Measurements from ENCODE around the gene ZNF814.
"Not testable (repeated sequence)": the region's sequence is repeated elsewhere in the genome, so short reads cannot be mapped to it uniquely, and the experiment has no call there.

ZNF814 gene

DNA sequence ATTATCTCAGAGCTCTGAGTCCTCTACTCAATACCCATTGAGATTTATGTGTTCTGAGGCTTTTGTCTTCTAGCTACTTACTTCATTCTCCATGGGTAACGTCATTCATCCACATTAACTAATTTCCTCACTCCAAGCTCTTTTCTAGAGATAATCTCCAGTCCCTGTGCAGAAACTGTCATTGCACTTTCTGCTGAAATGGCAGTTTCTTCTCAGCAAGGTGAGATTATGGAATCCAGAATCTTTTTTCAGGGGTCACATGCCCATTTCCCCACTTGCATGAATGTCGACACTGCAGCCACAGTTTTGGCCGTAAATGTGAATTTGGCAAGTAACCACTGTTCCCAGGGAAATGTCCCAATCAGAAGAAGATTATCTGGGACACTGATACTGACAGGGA, 26.5 kb downstream of the ZNF814 start:
- not testable (repeated sequence) for DNase-seq (ENCODE audit: low spot score)

DNA sequence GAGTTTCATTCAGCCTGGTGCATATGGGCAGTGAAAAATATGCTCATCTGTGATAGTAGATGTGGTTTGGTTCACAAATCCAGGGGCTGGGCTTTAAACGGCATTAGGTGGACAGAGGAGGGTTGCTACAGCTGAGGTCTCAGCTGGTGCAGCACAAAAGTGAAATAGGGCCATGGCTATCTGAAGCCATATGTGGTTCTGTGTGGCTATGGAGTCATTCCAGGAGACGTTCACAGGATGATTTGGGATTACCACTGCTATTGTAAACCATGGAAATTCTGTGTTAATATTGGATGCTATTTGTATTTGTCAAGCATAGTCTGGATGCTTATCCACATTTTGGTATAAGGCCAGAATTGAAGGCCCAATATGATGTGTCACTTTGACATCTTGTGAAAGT, 34.7 kb downstream of the ZNF814 start:
- not testable (repeated sequence) for DNase-seq (ENCODE audit: low spot score)

DNA sequence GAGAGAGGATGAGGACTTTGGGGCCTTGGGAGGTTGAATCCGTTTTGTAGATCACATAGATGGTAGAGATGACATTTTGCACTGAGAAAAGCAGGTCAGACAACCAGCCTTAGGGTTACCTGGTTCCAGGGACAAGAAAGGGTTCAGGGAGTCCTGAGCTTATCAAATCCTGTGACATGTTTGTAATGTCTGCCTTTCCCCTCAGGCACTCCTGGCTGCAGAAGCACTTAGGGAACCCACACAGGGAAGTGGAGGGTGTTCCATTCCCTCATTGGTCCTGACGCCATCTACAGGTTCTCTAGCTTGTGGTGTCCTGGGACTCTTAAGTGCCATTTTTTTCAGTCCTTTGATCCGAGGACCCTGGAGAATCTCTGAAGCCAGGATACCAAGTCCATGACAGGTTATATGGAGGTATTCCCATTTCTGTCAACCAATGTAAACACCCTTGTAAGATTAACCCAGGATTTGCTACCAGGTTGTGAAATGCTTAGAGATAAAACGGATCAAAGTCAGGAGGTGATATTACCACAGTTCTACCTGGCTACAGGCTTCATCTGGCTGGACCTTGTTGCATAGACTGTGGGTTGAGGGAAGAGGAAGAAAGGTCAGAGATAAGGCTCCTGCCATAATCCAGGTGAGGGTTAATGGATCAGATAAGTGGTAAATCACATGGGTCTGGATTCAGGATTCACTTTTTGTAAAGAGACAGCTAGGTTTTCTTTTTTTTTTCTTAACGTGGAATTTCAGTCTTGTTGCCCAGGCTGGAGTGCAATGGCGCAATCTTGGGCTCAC, 36.8 kb downstream of the ZNF814 start:
- not testable (repeated sequence) for DNase-seq (ENCODE audit: low spot score)

DNA sequence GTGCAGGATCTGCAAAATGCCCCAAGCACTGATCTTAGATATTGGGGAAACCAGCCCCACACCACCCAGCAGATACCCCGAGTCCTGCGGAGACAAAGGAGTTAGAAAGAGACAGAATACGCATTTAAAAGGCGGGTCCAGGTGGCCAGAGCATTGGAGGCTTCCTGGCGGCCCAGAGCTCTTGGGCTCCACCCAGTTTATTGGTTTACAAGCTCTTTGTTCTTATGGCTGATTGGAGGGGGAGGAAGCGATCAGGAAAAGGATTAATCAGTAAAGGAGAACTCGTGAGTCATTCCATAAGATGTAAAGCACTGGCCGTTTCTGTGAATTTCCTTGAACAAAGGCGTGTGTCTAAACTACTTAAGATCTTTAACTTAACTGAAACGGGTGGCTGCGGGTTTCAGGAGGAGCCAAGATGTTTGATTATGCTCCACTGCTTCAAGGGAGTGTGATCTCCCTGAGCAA, 38.3 kb downstream of the ZNF814 start:
- DNase-seq (ENCODE audit: low spot score): no peak

DNA sequence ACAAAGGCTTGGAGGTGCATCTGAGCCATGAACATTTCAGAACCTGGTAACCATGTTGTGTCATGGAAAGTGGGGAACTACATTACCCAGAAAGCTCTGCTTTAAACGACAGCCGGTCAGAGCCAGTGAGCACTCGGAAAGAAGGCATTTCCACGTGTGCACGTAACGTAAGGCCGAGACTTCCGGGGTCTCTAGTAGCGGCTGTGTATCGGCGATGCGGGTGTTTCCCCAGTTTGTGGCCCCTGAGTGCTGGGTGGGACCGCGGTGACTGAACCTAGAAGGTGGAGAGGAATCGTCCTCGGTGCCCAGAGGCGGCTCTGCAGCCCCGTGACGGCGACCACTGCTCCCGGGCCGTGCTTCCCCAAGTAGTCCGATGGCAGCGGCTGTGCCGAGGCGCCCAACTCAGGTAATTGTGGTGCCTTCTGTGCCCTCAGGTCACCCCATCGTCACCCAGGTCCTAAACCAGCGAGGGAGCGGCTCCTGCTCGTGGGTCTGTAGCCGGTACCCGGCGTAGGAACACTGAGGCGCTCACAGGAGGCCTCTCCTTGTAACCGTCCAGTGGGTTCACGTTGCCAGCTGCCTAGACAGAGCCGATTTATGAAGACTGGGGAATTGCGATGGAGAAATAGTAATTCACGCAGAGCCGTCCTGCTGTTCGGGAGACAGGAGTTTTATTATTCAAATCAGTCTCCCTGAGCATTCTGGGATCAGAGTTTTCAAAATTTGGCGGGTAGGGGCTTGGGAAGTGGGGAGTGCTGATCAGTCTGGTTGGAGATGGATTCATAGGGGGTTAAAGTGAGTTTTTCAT, 39.0 kb downstream of the ZNF814 start, which contains the start of gene ZNF587:
Gene ZNF587, plus strand, starts transcription at position 194 of the 808 bp plus-strand sequence. Its CDS starts 180 bp downstream, at position 374.
- DNase-seq (ENCODE audit: low spot score): peak; percentile 82

DNA sequence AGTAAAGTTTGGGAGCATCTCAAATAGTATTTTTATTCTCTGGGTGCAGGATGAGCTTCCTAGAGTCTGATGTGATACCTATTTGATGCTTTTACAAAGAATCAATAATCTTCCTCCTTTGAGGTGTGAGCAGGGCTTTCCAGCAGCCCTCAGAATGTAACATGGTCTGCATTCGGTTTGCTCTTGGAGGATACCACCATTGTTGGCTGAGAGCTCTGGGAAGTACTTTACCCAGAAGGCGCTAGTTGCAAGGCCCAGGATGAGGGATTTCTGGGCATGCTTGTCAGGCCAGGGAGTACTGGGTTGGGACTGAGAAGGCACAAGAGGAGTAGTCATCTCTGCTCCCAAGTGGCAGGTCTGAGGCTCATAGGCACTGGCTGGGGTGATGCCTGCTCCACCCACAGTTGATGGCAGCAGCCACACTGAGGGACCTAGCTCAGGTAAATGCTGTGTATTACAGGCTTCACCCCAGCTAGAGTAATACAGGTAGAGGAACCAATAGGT, 39.6 kb downstream of the ZNF814 start:
- DNase-seq (ENCODE audit: low spot score): not testable (repeated sequence)

DNA sequence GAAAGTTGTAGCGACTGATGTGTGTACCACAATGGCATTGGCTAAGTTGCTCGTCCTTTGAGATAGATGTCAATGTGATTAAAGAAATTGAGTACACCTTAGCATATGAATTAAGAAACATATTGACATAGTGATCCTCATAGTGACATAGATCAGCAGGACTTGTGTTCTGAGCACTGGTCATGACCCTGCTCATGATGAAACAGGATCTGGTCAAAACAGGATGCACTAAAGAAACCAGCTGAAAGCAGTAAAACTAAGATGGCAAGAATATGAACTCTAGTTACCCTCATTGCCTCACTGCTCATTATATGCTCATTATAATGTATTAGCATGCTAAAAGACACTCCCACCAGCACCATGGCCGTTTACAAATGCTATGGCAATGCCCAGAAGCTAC, 41.7 kb downstream of the ZNF814 start:
- not testable (repeated sequence) for DNase-seq (ENCODE audit: low spot score)

DNA sequence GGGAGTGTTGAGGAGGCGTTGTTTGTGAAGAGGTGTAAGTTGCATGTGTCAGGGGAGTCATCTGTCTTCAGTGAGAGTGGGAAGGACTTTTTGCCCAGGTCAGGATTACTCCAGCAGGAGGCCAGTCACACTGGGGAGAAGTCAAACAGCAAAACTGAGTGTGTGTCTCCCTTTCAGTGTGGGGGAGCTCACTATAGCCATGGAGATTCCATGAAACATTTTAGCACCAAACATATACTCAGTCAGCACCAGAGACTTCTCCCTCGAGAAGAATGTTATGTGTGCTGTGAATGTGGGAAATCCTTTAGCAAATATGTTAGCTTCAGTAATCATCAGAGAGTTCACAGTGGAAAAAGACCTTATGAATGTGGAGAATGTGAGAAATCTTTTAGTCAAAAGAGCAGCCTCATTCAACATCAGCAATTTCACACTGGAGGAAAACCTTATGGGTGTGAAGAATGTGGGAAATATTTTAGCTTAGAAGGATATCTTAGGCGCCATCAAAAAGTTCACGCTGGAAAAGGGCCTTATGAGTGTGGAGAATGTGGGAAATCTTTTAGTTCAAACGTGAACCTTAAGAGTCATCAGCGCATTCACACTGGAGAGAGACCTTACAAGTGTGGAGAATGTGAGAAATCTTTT, 47.6 kb downstream of the ZNF814 start:
- DNase-seq (ENCODE audit: low spot score): no peak

DNA sequence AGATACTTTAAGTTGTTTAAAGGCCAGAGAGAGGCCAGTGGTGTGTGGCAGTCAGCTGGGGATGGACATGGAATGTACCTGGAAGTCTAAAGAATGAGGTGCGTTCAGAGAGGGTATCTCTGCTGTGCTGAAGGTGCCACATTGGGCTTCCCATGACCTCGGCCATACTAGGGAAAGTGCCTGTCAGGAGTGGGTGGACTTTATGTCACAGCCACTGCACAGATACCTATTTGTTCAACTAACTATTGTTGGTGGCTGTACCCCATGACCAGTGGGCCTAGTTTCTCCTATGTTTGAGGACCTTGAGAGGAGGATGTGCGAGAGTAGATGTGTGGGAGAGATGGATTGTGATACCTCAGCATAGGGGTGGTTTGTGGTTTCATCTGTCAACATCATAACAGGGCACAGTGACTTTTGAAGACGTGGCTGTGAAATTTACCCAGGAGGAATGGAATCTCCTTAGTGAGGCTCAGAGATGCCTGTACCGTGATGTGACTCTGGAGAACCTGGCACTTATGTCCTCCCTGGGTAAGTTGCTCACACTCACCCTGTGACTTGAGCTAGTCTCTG, 50.1 kb downstream of the ZNF814 start:
- DNase-seq (ENCODE audit: low spot score): not testable (repeated sequence)

DNA sequence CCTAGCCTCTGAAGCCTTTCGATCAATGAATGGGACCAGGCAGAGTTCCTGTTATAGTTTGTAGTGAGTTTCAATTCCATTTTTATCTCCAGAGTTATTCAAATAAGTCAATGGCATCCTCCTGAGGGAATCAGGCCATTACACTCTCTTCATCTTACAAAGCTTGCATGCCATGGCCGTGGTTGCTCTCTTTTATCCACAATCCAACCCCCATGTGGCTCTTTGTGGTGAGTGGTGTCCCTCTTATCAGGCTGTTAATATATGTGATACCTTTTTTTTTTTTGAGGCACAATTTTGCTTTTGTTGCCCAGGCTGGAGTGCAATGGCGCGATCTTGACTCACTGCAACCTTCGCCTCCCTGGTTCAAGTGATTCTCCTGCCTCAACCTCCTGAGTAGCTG, 51.8 kb downstream of the ZNF814 start:
- DNase-seq (ENCODE audit: low spot score): not testable (repeated sequence)

DNA sequence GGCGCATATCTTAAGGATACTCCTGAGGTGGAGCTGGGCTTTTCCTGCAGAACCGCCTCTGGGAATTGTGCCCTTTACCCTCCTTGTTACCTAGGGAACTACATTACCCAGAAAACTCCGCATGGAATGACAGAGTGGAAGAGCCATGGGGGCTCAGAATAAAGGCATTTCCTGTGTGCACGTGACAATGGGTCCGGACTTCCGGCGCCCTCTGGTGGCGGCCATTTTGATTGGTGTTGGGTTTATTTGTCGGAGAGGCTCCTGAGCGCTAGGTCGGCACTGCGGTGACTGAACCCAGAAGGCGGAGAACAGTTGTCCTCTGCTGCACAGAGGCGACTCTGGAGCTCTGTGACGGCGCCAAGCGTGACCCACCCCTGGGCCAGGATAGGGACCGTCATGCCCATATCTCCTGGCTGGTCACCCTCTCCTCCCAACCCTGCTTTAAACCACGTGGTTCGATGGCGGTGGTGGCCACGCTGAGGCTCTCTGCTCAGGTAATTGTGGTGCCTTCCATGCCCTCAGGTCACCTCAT, 58.7 kb downstream of the ZNF814 start, which contains the start of gene ZNF587B:
Gene ZNF587B, plus strand, starts transcription at position 229 of the 532 bp plus-strand sequence. Its CDS starts 230 bp downstream, at position 459.
- no peak for DNase-seq (ENCODE audit: low spot score)

DNA sequence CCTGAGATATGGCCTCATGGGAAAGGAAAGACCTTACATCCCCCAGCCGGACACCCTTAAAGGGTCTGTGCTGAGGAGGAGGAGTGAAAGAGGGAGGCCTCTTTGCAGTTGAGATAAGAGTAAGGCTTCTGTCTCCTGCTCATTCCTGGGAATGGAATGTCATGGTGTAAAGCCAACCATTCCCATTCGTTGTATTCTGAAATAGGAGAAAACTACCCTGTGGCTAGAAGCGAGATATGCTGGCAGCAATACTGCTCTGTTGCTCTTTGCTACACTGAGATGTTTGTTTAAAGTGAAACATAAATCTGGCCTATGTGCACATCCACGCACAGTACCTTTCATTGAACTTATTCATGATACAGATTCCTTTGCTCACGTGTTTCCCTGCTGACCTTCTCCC, 59.5 kb downstream of the ZNF814 start:
- no peak for DNase-seq (ENCODE audit: low spot score)

DNA sequence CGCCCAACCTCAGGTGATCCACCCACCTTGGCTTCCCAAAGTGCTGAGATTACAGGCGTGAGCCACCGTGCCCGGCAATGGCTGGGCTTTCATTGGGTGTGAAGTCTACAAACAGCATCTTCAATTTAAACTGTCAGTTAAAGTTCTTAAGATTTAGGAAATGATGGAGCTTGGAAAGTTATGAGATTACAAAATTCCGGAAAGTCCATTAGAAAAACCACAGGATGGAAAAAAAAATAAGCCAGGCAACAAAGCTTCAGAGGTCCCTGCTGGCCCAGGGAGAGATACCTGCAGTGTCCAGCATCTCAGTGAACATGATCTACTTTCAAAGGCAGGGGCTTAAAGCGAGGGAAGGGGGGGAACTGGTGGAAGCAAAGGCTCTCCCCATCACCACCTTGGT, 63.3 kb downstream of the ZNF814 start:
- DNase-seq (ENCODE audit: low spot score): no peak

DNA sequence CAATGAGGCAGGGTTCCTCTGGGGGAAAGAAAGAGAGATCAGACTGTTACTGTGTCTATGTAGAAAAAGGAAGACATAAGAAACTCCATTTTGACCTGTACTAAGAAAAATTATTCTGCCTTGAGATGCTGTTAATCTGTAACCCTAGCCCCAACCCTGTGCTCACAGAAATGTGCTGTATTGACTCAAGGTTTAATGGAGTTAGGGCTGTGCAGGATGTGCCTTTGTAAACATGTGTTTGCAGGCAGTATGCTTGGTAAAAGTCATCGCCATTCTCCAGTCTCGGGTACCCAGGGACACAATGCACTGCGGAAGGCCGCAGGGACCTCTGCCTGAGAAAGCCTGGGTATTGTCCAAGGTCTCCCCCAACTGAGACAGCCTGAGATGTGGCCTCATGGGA, 65.2 kb downstream of the ZNF814 start:
- not testable (repeated sequence) for DNase-seq (ENCODE audit: low spot score)

DNA sequence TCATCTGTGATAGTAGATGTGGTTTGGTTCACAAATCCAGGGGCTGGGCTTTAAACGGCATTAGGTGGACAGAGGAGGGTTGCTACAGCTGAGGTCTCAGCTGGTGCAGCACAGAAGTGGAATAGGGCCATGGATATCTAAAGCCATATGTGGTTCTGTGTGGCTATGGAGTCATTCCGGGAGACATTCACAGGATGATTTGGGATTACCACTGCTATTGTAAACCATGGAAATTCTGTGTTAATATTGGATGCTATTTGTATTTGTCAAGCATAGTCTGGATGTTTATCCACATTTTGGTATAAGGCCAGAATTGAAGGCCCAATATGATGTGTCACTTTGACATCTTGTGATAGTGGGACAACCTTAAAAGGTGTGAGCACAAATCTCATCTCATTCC, 65.7 kb downstream of the ZNF814 start:
- not testable (repeated sequence) for DNase-seq (ENCODE audit: low spot score)

DNA sequence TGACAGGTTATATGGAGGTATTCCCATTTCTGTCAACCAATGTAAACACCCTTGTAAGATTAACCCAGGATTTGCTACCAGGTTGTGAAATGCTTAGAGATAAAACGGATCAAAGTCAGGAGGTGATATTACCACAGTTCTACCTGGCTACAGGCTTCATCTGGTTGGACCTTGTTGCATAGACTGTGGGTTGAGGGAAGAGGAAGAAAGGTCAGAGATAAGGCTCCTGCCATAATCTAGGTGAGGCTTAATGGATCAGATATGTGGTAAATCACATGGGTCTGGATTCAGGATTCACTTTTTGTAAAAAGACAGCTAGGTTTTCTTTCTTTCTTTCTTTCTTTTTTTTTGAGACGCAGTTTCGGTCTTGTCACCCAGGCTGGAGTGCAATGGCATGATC, 67.3 kb downstream of the ZNF814 start:
- DNase-seq (ENCODE audit: low spot score): not testable (repeated sequence)

DNA sequence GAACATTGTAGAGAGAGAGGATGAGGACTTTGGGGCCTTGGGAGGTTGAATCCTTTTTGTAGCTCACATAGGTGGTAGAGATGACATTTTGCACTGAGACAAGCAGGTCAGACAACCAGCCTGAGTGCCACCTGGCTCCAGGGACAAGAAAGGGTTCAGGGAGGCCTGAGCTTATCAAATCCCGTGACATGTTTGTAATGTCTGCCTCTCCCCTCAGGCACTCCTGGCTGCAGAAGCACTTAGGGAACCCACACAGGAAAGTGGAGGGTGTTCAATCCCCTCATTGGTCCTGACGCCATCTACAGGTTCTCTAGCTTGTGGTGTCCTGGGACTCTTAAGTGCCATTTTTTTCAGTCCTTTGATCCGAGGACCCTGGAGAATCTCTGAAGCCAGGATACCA, 67.7 kb downstream of the ZNF814 start:
- DNase-seq (ENCODE audit: low spot score): not testable (repeated sequence)

DNA sequence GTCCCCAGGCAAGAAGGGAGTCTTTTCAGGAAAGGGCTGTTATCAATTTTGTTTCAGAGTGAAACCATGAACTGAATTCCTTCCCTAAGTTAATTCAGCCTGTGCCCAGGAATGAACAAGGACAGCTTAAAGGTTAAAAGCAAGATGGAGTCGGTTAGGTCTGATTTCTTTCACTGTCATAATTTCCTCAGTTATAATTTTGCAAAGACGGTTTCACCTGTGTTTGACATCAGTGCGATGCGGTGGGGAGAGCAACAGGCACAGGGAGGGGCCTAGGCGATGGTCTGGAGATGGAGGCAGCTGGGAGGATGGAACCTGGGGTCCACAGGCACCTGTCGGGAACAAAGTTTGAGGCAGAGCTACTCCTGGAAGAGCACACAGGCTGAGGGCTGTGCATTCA, 68.2 kb downstream of the ZNF814 start:
- no peak for DNase-seq (ENCODE audit: low spot score)

DNA sequence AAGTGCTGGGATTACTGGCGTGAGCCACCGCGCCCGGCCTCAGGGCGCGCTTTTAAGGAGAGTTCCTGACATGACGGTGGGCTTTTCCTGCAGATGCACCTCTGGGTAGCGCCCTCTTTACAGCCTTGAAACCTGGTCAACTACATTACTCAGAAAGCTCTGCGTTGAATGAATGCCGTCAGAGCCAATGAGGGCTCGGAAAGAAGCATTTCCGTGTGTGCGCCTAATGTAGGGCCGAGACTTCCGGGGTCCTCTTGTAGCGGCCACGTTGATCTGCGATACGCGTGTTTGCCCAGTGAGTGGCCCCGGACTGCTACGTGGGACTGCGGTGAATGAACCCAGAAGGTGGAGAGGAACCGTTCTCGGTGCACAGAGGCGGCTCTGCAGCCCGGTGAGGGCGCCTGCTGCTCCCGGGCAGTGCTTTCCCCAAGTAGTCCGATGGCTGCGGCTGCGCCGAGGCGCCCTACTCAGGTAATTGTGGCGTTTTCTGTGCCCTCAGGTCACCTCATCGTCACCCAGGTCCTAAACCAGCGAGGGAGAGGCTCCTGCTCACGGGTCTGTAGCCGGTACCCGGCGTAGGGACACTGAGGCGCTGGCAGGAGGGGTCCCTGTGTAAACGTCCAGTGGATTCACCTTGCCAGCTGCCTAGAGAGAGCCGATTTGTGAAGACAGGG, 69.2 kb downstream of the ZNF814 start:
- DNase-seq (ENCODE audit: low spot score): peak; percentile 83

DNA sequence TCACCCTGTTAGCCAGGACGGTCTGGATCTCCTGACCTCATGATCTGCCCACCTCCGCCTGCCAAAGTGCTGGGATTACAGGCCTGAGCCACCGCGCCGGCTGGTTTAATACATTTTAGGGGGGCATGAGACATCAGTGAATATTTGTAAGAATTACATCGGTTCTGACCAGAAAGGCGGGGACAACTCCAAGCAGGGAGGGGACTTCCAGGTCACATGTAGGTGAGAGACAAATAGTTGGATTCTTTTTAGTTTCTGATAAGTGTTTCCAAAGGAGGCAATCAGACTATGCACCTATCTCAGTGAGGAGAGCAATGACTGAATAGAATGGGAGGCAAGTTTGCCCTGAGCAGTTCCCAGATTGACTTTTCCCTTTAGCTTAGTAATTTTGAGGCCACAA, 70.5 kb downstream of the ZNF814 start:
- DNase-seq (ENCODE audit: low spot score): no peak

DNA sequence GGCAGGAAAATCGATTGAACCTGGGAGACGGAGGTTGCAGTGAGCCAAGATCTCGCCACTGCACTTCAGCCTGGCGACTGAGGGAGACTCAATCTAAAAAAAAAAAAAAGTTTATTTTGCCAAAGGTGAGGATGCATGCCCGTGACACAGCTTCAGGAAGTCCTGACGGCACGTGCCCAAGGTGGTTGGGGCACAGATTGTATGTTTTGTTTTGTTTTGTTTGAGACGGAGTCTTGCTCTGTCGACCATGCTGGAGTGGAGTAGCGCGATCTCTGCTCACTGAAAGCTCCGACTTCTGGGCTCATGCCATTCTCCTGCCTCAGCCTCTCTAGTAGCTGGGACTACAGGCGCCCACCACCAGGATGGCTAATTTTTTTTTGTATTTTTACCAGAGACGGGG, 70.9 kb downstream of the ZNF814 start:
- no peak for DNase-seq (ENCODE audit: low spot score)

All from CD4-positive, alpha-beta T cell treated with Interleukin-6 at 100 ng/mL for 8 hours (primary cell).